Measurements from ENCODE around the gene KDM4C.

- TF ChIP-seq TAF1 (IDR thresholded peaks at IDR 0.05; ENCODE audit: low read depth, low read length), result no peak
- TF ChIP-seq BRCA1 (IDR thresholded peaks at IDR 0.05; ENCODE audit: low read depth, low read length), result no peak
- no peak for TF ChIP-seq CTCF (IDR thresholded peaks at IDR 0.05; ENCODE audit: control extremely low read depth in 1 of 3, insufficient read depth in 1 of 3, low read depth in 1 of 3, low read length in 3 of 3)
- no peak for TF ChIP-seq POLR2A (IDR thresholded peaks at IDR 0.05; ENCODE audit: control extremely low read depth in 1 of 2, low read depth in 2 of 2, low read length in 2 of 2)
Observed at GRCh38 chr9:6938873-6939272, 181.1 kb downstream of the KDM4C start.

Measured in H1 (cell line).